Vein endothelial cell (primary cell): ENCODE results near the gene RGS9BP. TPM values are rescaled to one million over a fixed set of nuclear protein-coding genes. Genes with fewer than 3 reads are reported as not detected.

Source experiments
- small RNA-seq: library from RNA; depleted of rRNA; stranded (forward); fragments of <200 nt; gene quantifications from one replicate; pipeline ENCODE3, GENCODE V24; 2012
- total RNA-seq: library from RNA; depleted of rRNA; stranded (reverse); fragments of >200 nt; gene quantifications from 2 replicates; pipeline ENCODE4 v1.2.3, GENCODE V29; 2012

Gene RGS9BP
- total RNA-seq, result 0.33 and 0.38 TPM in 2 replicates

GRCh38 chr19:32675720-32676185 is at the start of gene RGS9BP:
TSS of gene RGS9BP (plus strand) at chr19:32675848. CDS start at chr19:32676264, 416 bp downstream.

GRCh38 chr19:32674931-32675719 is 523 bp upstream of the RGS9BP start, which contains the start of gene ANKRD27:
TSS of gene ANKRD27 (minus strand) at chr19:32675180. CDS start at chr19:32659015, 16,165 bp downstream.

GRCh38 chr19:32691291-32691951 is 15.8 kb downstream of the RGS9BP start, which contains the start of gene NUDT19:
TSS of gene NUDT19 (plus strand) at chr19:32691821. CDS start at chr19:32691961, 140 bp downstream.

GRCh38 chr19:32719611-32720059 is 44.0 kb downstream of the RGS9BP start, which contains the start of gene TDRD12:
TSS of gene TDRD12 (plus strand) at chr19:32719767. CDS start at chr19:32720073, 306 bp downstream.

Small RNA genes lying within 50 kb of the gene (small RNA-seq; reads per million reads assigned to genes)
- not detected for gene RN7SL789P

Other genes with a start within 250 kb of the RGS9BP start
- 61.7 and 93.6 TPM in 2 replicates for gene PDCD5, start 94.7 kb upstream of the RGS9BP start, total RNA-seq
- gene ANKRD27, start 668 bp upstream of the RGS9BP start, total RNA-seq, result 42.8 and 43.8 TPM in 2 replicates
- 18.2 and 20.9 TPM in 2 replicates for gene NUDT19, start 16.0 kb downstream of the RGS9BP start, total RNA-seq
- gene TDRD12, start 43.9 kb downstream of the RGS9BP start, total RNA-seq, result under 0.01 and 0.19 TPM in 2 replicates
- gene SLC7A9, start 193.9 kb downstream of the RGS9BP start, total RNA-seq, result 0.33 TPM in 1 of 2 replicates, not detected in the other